Esophagus squamous epithelium (tissue), 5 donors: ENCODE results near the gene NUP98. TPM values are rescaled to one million over a fixed set of nuclear protein-coding genes. Genes with fewer than 3 reads are reported as not detected.

ENCODE experiments used
- DNase-seq: peaks from one replicate; lab custom pipeline; 2025; lab: John Stamatoyannopoulos, UW
- H3K27ac ChIP-seq, 4 donors: fragments of 200-600 bp; sonication (generic); one replicate each; pipeline ENCODE4 v1.5.1; 2016 to 2019; ENCODE audit warnings: mild to moderate bottlenecking in 1 of 4
- H3K27me3 ChIP-seq, 4 donors: fragments of 200-600 bp; sonication (generic); 1 replicate in 3 of 4; 2 replicates in 1 of 4; pipeline versions ENCODE4 v1.5.1 to v1.6.0; 2017 to 2021; ENCODE audit warnings: antibody characterized with exemption in 1 of 4
- H3K36me3 ChIP-seq, 3 donors: fragments of 200-600 bp; sonication (generic); one replicate each; pipeline ENCODE4 v1.5.1; 2016 to 2019
- H3K4me1 ChIP-seq, 3 donors: fragments of 200-600 bp; sonication (generic); one replicate each; pipeline ENCODE4 v1.5.1; 2017 to 2019
- H3K4me3 ChIP-seq, 4 donors: fragments of 200-600 bp; sonication (generic); 1 replicate in 3 of 4; 2 replicates in 1 of 4; pipeline ENCODE4 v1.5.1; 2016 to 2019; ENCODE audit warnings: mild to moderate bottlenecking in 2 of 4, moderate library complexity in 1 of 4
- H3K9me3 ChIP-seq, 3 donors: fragments of 200-600 bp; sonication (generic); one replicate each; pipeline ENCODE4 v1.5.1; 2016 to 2019
- POLR2A ChIP-seq, 4 donors: fragments of 450-650 bp; IDR thresholded peaks; one replicate each; pipeline ENCODE4 v1.6.1; 2017; ENCODE audit warnings: antibody characterized with exemption in 4 of 4, mild to moderate bottlenecking in 4 of 4, moderate library complexity in 3 of 4
- WGBS, 2 donors: methylation state at CpG; one replicate each; pipeline ENCODE4 v1.1.5; 2018; 5-methylcytosine and 5-hydroxymethylcytosine counted together
- intact Hi-C: fragments of 100-400 bp; cut with DNase I; formaldehyde crosslinking; loops from one replicate; pipeline ENCODE4 v1.15.0; 2022
- total RNA-seq, 4 donors: library from RNA; depleted of rRNA; stranded (reverse); fragments of >200 nt; gene quantifications; one replicate each; pipeline ENCODE4 v1.1.0, GENCODE V29; 2016
- TF ChIP-seq, protein P1 (sequence below), 6 experiments: fragments of 450-650 bp in 4 of 6; fragments of 200-600 bp in 2 of 6; sonication (generic) in 2 of 6; IDR thresholded peaks; one replicate each; pipeline ENCODE4 v1.5.1; 2016 to 2019; ENCODE audit warnings: antibody characterized with exemption in 6 of 6, mild to moderate bottlenecking in 4 of 6, moderate library complexity in 4 of 6
- donor health status: DM: yes; HTN: yes; CAD: no.

The NUP98 gene
- total RNA-seq, 4 donors from 2014 or later = 54.2 to 110 (median 79.2) TPM

DNA sequence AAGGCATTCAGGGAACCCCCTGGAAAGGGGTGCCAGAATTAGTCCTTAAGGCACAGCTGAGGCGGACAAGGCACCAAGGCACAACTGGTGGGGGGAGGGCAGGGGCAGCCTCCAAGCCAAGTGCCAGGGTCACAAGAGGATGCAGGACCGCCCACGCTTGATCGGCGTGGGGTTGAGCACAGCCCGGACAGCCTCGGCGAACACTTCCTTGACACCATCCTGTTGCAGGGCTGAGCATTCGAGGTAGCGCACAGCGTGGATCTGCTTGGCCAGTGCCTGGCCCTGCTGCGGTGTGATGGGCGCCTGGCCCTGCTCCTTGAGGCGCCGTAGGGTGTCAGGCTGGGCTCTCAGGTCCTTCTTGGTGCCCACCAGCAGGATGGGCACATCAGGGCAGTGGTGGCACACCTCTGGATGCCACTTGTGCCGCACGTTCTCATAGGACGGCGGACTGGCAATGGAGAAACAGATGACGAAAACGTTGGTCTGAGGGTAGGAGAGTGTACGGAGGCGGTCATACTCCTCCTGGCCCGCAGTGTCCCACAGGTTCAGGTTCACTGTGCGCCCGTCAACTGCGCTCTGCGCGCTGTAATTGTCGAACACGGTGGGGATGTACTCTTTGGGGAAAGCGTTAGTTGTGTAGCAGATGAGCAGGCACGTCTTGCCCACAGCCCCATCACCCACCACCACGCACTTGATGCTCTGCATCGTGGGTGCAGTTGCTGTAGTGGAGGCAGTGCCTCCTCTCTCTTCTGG lies 30.3 kb upstream of the NUP98 start:
- no peak for DNase-seq
- peaks cover 4 to 31% (median 11%) of the 10 kb centered on the region in 3 donors for H3K4me1 ChIP-seq
- no peak overlapping the region for H3K27ac ChIP-seq
- intact Hi-C loops = no loop called here
- no peak overlapping the region for H3K4me3 ChIP-seq
- no peaks in the 10 kb centered on the region for H3K27me3 ChIP-seq
- H3K36me3 ChIP-seq = peaks cover 4 to 87% (median 33%) of the 10 kb centered on the region in 3 donors
- TF ChIP-seq, protein P1, sequence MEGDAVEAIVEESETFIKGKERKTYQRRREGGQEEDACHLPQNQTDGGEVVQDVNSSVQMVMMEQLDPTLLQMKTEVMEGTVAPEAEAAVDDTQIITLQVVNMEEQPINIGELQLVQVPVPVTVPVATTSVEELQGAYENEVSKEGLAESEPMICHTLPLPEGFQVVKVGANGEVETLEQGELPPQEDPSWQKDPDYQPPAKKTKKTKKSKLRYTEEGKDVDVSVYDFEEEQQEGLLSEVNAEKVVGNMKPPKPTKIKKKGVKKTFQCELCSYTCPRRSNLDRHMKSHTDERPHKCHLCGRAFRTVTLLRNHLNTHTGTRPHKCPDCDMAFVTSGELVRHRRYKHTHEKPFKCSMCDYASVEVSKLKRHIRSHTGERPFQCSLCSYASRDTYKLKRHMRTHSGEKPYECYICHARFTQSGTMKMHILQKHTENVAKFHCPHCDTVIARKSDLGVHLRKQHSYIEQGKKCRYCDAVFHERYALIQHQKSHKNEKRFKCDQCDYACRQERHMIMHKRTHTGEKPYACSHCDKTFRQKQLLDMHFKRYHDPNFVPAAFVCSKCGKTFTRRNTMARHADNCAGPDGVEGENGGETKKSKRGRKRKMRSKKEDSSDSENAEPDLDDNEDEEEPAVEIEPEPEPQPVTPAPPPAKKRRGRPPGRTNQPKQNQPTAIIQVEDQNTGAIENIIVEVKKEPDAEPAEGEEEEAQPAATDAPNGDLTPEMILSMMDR (IDR thresholded peaks at IDR 0.05) = no peak
- TF ChIP-seq POLR2A (IDR thresholded peaks at IDR 0.05) = no peak
- H3K9me3 ChIP-seq = no peaks in the 10 kb centered on the region
- WGBS, 2 donors = 88% methylated on average over 21 to 28 of the region's 35 CpGs

GRCh38 chr11:3826721-3827120 lies 29.4 kb upstream of the NUP98 start:
- Histone ChIP-seq H3K4me3 (no peak overlapping the region), H3K9me3 (no peaks in the 10 kb centered on the region), H3K27me3 (no peaks in the 10 kb centered on the region), H3K4me1 (peaks cover 0 to 23% (median 5%) of the 10 kb centered on the region in 3 donors), H3K27ac (no peak overlapping the region), H3K36me3 (peaks cover 4 to 81% (median 33%) of the 10 kb centered on the region in 3 donors)
- intact Hi-C loops = no loop called here
- DNase-seq = no peak
- 60 to 89% methylated on average over 1 to 3 of the region's 3 CpGs for WGBS, 2 donors
- no peak for TF ChIP-seq POLR2A (IDR thresholded peaks at IDR 0.05)
- TF ChIP-seq, protein P1 (IDR thresholded peaks at IDR 0.05) = no peak

GRCh38 chr11:3825473-3826154 lies 28.3 kb upstream of the NUP98 start:
- TF ChIP-seq, protein P1 (IDR thresholded peaks at IDR 0.05) = no peak
- no peak for TF ChIP-seq POLR2A (IDR thresholded peaks at IDR 0.05)
- H3K9me3 ChIP-seq = no peaks in the 10 kb centered on the region
- H3K27ac ChIP-seq = no peak overlapping the region
- WGBS, 2 donors = 58 to 63% methylated on average over 4 to 5 of the region's 8 CpGs
- H3K36me3 ChIP-seq = peaks cover 4 to 70% (median 33%) of the 10 kb centered on the region in 3 donors
- H3K4me3 ChIP-seq = no peak overlapping the region
- no peak for DNase-seq
- H3K27me3 ChIP-seq = no peaks in the 10 kb centered on the region
- intact Hi-C loops = no loop called here
- H3K4me1 ChIP-seq = peaks cover 0 to 14% (median 0%) of the 10 kb centered on the region in 3 donors

GRCh38 chr11:3824714-3825472 lies 27.5 kb upstream of the NUP98 start:
- intact Hi-C loops = no loop called here
- Histone ChIP-seq H3K36me3 (peaks cover 4 to 62% (median 33%) of the 10 kb centered on the region in 3 donors), H3K9me3 (no peaks in the 10 kb centered on the region), H3K27ac (no peak overlapping the region), H3K27me3 (no peaks in the 10 kb centered on the region), H3K4me1 (peaks cover 0 to 15% (median 0%) of the 10 kb centered on the region in 3 donors), H3K4me3 (no peak overlapping the region)
- 73 to 76% methylated on average over 13 to 15 of the region's 18 CpGs for WGBS, 2 donors
- DNase-seq = no peak
- TF ChIP-seq, protein P1 (IDR thresholded peaks at IDR 0.05) = peak; percentile 42 to 73 (median 59)
- no peak for TF ChIP-seq POLR2A (IDR thresholded peaks at IDR 0.05)
